Aorta (tissue), 5 donors: ENCODE results near the gene ELMO1. TPM values are rescaled to one million over a fixed set of nuclear protein-coding genes. Genes with fewer than 3 reads are reported as not detected.

Experiments used
- ATAC-seq: fragments of 200-7000 bp; cut with Tn5 transposase; one replicate; pipeline ENCODE4 v1.9.1; 2022; ENCODE audit warnings: moderate library complexity; ENCODE audit not compliant: low FRiP score
- DNase-seq, 2 donors: peaks; one replicate each; pipeline ENCODE4 v3.0.0-alpha.2; 2020
- H3K27ac ChIP-seq, 2 donors: one replicate each; pipeline ENCODE4 v1.5.1; 2013; ENCODE audit warnings: low read length in 2 of 2, mild to moderate bottlenecking in 2 of 2, moderate library complexity in 2 of 2, control low read depth in 1 of 2, inconsistent platforms in 1 of 2, low read depth in 1 of 2
- H3K27me3 ChIP-seq, 2 donors: one replicate each; pipeline ENCODE4 v1.6.1; 2013; ENCODE audit warnings: control low read depth in 1 of 2, low read length in 1 of 2, mild to moderate bottlenecking in 1 of 2, moderate library complexity in 1 of 2; ENCODE audit not compliant: insufficient read depth in 2 of 2, control insufficient read depth in 1 of 2
- H3K36me3 ChIP-seq, 2 donors: one replicate each; pipeline ENCODE4 v1.6.1; 2013; ENCODE audit warnings: control low read depth in 1 of 2, low read length in 1 of 2, mild to moderate bottlenecking in 1 of 2; ENCODE audit not compliant: insufficient read depth in 2 of 2, control insufficient read depth in 1 of 2
- H3K4me1 ChIP-seq, 2 donors: one replicate each; pipeline ENCODE4 v1.6.1; 2013; ENCODE audit warnings: low read length in 2 of 2, control low read depth in 1 of 2, mild to moderate bottlenecking in 1 of 2, moderate library complexity in 1 of 2; ENCODE audit not compliant: insufficient read depth in 2 of 2, control insufficient read depth in 1 of 2
- H3K4me3 ChIP-seq, 2 donors: one replicate each; pipeline ENCODE4 v1.5.1; 2013; ENCODE audit warnings: low read length in 2 of 2, control low read depth in 1 of 2, mild to moderate bottlenecking in 1 of 2
- H3K9me3 ChIP-seq: one replicate; pipeline ENCODE4 v1.6.1; 2013; ENCODE audit warnings: mild to moderate bottlenecking, low read length; ENCODE audit not compliant: control insufficient read depth
- WGBS, 2 donors: extraction: QIAGEN DNeasy Blood & Tissue Kit; methylation state at CpG; one replicate each; pipeline ENCODE4 v1.1.7; 2013; 5-methylcytosine and 5-hydroxymethylcytosine counted together
- intact Hi-C, 2 donors: fragments of 100-400 bp; cut with DNase I; formaldehyde crosslinking; loops; one replicate each; pipeline versions ENCODE4 v1.14.2 to v1.15.0; 2022
- polyA plus RNA-seq, 2 donors: library from polyadenylated mRNA; stranded (reverse); fragments of 200-250 nt; gene quantifications; one replicate each; pipeline ENCODE4 v1.2.3, GENCODE V29; 2013
- total RNA-seq, 2 donors: library from RNA; stranded (reverse); fragmentation: NEBNext Ultra II Directional; extraction: Animal tissue kit (Norgen Biotek cat#: 25700); gene quantifications; one replicate each; pipeline ENCODE4 v1.2.1, GENCODE V29; 2021
- donor health status: healthy with polysubstance abuse.
- donor health status: Bipolar disorder and iron deficiency.
- donor health status: DM: no; HTN: no; CAD: no.
- donor health status: DM: no; HTN: no; CAD: no.
- donor health status: DM: yes; HTN: yes; CAD: no.

ELMO1 gene
- total and polyA plus RNA-seq, 4 donors: 1.8 to 86.9 (median 24.8) TPM

- no peaks in the 10 kb centered on the region for H3K9me3 ChIP-seq
- no peak overlapping the region for H3K4me3 ChIP-seq
- no peaks in the 10 kb centered on the region for H3K36me3 ChIP-seq
- no peaks in the 10 kb centered on the region for H3K4me1 ChIP-seq
- 86 to 91% methylated on average over 4 of the region's 4 CpGs for WGBS, 2 donors
- intact Hi-C loops: no loop called here
- no peaks in the 10 kb centered on the region for H3K27me3 ChIP-seq
- ATAC-seq (no peak), DNase-seq (no peak)
- H3K27ac ChIP-seq: no peak overlapping the region
Measured at GRCh38 chr7:37322831-37323230, 125.8 kb downstream of the ELMO1 start.

GRCh38 chr7:37320848-37321468, 127.7 kb downstream of the ELMO1 start:
- no peak for DNase-seq
- no peaks in the 10 kb centered on the region for H3K4me1 ChIP-seq
- H3K27ac ChIP-seq: no peak overlapping the region
- H3K9me3 ChIP-seq: no peaks in the 10 kb centered on the region
- ATAC-seq: no peak
- intact Hi-C loops: no loop called here
- no peaks in the 10 kb centered on the region for H3K36me3 ChIP-seq
- no peak overlapping the region for H3K4me3 ChIP-seq
- H3K27me3 ChIP-seq: no peaks in the 10 kb centered on the region
- whole genome bisulfite sequencing, 2 donors: 93 to 97% methylated on average over 10 of the region's 10 CpGs

- Histone ChIP-seq H3K27me3 (no peaks in the 10 kb centered on the region), H3K4me3 (no peak overlapping the region), H3K4me1 (no peaks in the 10 kb centered on the region), H3K36me3 (no peaks in the 10 kb centered on the region), H3K27ac (no peak overlapping the region), H3K9me3 (no peaks in the 10 kb centered on the region)
- DNase-seq (no peak), ATAC-seq (no peak)
- intact Hi-C loops: no loop called here
- 78% methylated on average over 6 of the region's 6 CpGs for WGBS, 2 donors
Measured at GRCh38 chr7:37320140-37320847, 128.4 kb downstream of the ELMO1 start.

GRCh38 chr7:37318541-37318940, 130.1 kb downstream of the ELMO1 start:
- Histone ChIP-seq H3K9me3 (no peaks in the 10 kb centered on the region), H3K27ac (no peak overlapping the region), H3K36me3 (no peaks in the 10 kb centered on the region), H3K4me1 (no peaks in the 10 kb centered on the region), H3K4me3 (no peak overlapping the region), H3K27me3 (no peaks in the 10 kb centered on the region)
- no peak for ATAC-seq
- 96 to 97% methylated on average over 2 of the region's 2 CpGs for WGBS, 2 donors
- intact Hi-C loops: no loop called here
- DNase-seq: no peak

GRCh38 chr7:37315772-37316715, 132.6 kb downstream of the ELMO1 start:
- peak; percentile 15 for ATAC-seq
- Histone ChIP-seq H3K9me3 (no peaks in the 10 kb centered on the region), H3K4me1 (no peaks in the 10 kb centered on the region), H3K4me3 (no peak overlapping the region), H3K27ac (no peak overlapping the region), H3K36me3 (no peaks in the 10 kb centered on the region), H3K27me3 (no peaks in the 10 kb centered on the region)
- no peak for DNase-seq
- 92 to 95% methylated on average over 5 of the region's 5 CpGs for WGBS, 2 donors
- intact Hi-C loops: no loop called here

- intact Hi-C loops: no loop called here
- no peaks in the 10 kb centered on the region for H3K9me3 ChIP-seq
- WGBS, 2 donors: 85 to 90% methylated on average over 1 of the region's 1 CpG
- no peak overlapping the region for H3K27ac ChIP-seq
- no peak for DNase-seq
- H3K4me1 ChIP-seq: peaks cover 0 to 3% of the 10 kb centered on the region in 2 donors
- no peak overlapping the region for H3K4me3 ChIP-seq
- no peaks in the 10 kb centered on the region for H3K27me3 ChIP-seq
- H3K36me3 ChIP-seq: no peaks in the 10 kb centered on the region
- ATAC-seq: no peak
Measured at GRCh38 chr7:37312608-37313007, 136.1 kb downstream of the ELMO1 start.

GRCh38 chr7:37311355-37311754, 137.3 kb downstream of the ELMO1 start:
- intact Hi-C loops: no loop called here
- H3K4me1 ChIP-seq: peaks cover 0 to 3% of the 10 kb centered on the region in 2 donors
- no peaks in the 10 kb centered on the region for H3K36me3 ChIP-seq
- peak in 1 of 2 donors; percentile 65 for DNase-seq
- peak; percentile 47 for ATAC-seq
- WGBS, 2 donors: 35 to 54% methylated on average over 6 of the region's 6 CpGs
- H3K27me3 ChIP-seq: no peaks in the 10 kb centered on the region
- no peaks in the 10 kb centered on the region for H3K9me3 ChIP-seq
- no peak overlapping the region for H3K27ac ChIP-seq
- no peak overlapping the region for H3K4me3 ChIP-seq

- Histone ChIP-seq H3K4me3 (no peak overlapping the region), H3K9me3 (no peaks in the 10 kb centered on the region), H3K36me3 (no peaks in the 10 kb centered on the region), H3K4me1 (peaks cover 0 to 3% of the 10 kb centered on the region in 2 donors), H3K27me3 (no peaks in the 10 kb centered on the region), H3K27ac (no peak overlapping the region)
- DNase-seq: no peak
- intact Hi-C loops: no loop called here
- ATAC-seq: no peak
- 78 to 93% methylated on average over 3 of the region's 3 CpGs for WGBS, 2 donors
Measured at GRCh38 chr7:37310327-37311080, 138.2 kb downstream of the ELMO1 start.
